ENCODE results near the gene DDX54. TPM values are rescaled to one million over a fixed set of nuclear protein-coding genes. Genes with fewer than 3 reads are reported as not detected.

Gene DDX54
- total RNA-seq: 10 to 100 TPM; 29.1 to 59.6 (median 52.7) TPM

- Histone ChIP-seq H3K36me3 (peaks cover 7 to 34% (median 19%) of the 10 kb centered on the region in 4 donors), H3K27ac (replicated peaks in 1 of 4) (peak within 1 kb of the TSS; percentile 91 to 98 (median 95))
- intact Hi-C loops (cut with DNase I): loop anchor here (2.0 kb wide), 1 partner anchor 35 kb away; the partner anchor contains the start of gene TPCN1
Observed at GRCh38 chr12:113185180-113186032, at the start of gene DDX54, which contains the start of gene RITA1. TSS of gene DDX54 (minus strand) at chr12:113185478. CDS start at chr12:113185451, 27 bp downstream. TSS of gene RITA1 (plus strand) at chr12:113185721. CDS start at chr12:113186747, 1,026 bp downstream.

GRCh38 chr12:113234483-113234882 is 49.2 kb upstream of the DDX54 start:
- Histone ChIP-seq H3K4me3 (no peak overlapping the region), H3K9me3 (no peaks in the 10 kb centered on the region), H3K4me1 (peaks cover 53 to 82% (median 60%) of the 10 kb centered on the region in 4 donors), H3K36me3 (peaks cover 7 to 88% (median 43%) of the 10 kb centered on the region in 4 donors), H3K27ac (replicated peaks in 1 of 4) (no peak overlapping the region), H3K27me3 (no peaks in the 10 kb centered on the region)
- no peak for DNase-seq (ENCODE audit: extremely low spot score)
- TF ChIP-seq, protein P1, sequence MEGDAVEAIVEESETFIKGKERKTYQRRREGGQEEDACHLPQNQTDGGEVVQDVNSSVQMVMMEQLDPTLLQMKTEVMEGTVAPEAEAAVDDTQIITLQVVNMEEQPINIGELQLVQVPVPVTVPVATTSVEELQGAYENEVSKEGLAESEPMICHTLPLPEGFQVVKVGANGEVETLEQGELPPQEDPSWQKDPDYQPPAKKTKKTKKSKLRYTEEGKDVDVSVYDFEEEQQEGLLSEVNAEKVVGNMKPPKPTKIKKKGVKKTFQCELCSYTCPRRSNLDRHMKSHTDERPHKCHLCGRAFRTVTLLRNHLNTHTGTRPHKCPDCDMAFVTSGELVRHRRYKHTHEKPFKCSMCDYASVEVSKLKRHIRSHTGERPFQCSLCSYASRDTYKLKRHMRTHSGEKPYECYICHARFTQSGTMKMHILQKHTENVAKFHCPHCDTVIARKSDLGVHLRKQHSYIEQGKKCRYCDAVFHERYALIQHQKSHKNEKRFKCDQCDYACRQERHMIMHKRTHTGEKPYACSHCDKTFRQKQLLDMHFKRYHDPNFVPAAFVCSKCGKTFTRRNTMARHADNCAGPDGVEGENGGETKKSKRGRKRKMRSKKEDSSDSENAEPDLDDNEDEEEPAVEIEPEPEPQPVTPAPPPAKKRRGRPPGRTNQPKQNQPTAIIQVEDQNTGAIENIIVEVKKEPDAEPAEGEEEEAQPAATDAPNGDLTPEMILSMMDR (IDR thresholded peaks at IDR 0.05): no peak
- TF ChIP-seq POLR2A (IDR thresholded peaks at IDR 0.05; ENCODE audit: low read depth) (no peak), EP300 (IDR thresholded peaks at IDR 0.05) (no peak), POLR2AphosphoS5 (IDR thresholded peaks at IDR 0.05) (no peak)
- WGBS: 90% methylated on average over 4 of the region's 4 CpGs
- intact Hi-C loops (cut with DNase I): no loop called here

More at GRCh38 chr12:113185180-113186032, at the start of gene DDX54, which contains the start of gene RITA1:
- peaks cover 23 to 41% (median 36%) of the 10 kb centered on the region in 4 donors for H3K4me1 ChIP-seq
- peak; percentile 94 for DNase-seq (ENCODE audit: extremely low spot score)
- no peaks in the 10 kb centered on the region for H3K9me3 ChIP-seq
- H3K27me3 ChIP-seq: no peaks in the 10 kb centered on the region
- WGBS: 0% methylated on average over 10 of the region's 89 CpGs
- TF ChIP-seq POLR2AphosphoS5 (IDR thresholded peaks at IDR 0.05) (peak; percentile 63 to 77), POLR2A (IDR thresholded peaks at IDR 0.05; ENCODE audit: low read depth) (no peak)
- peak within 1 kb of the TSS; percentile 67 to 98 (median 92) for H3K4me3 ChIP-seq

DNA sequence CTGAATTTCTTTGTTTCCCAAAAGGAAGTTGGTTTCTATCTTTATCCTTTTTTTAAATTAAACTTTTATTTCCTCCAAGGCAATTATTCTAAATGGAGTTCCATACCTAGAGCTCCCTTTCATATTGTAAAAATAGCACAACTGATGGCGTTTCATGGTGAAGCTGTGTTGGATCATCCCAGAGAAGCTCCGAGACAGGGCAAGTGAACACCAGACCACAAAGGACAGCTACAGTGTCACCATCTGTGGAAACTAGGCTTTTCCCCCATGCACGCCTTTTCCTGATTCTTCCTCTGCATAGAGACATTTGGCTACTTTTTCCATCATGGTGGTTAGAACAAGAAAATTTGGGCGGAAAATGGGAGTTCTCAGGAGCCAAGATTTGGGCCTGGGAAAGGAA is 48.7 kb upstream of the DDX54 start:
- DNase-seq (ENCODE audit: extremely low spot score): no peak
- peaks cover 7 to 88% (median 44%) of the 10 kb centered on the region in 4 donors for H3K36me3 ChIP-seq
- peaks cover 51 to 81% (median 59%) of the 10 kb centered on the region in 4 donors for H3K4me1 ChIP-seq
- no peaks in the 10 kb centered on the region for H3K27me3 ChIP-seq
- H3K27ac ChIP-seq (replicated peaks in 1 of 4): no peak overlapping the region
- TF ChIP-seq, protein P1 (IDR thresholded peaks at IDR 0.05): no peak
- TF ChIP-seq POLR2A (IDR thresholded peaks at IDR 0.05; ENCODE audit: low read depth): no peak
- no peak for TF ChIP-seq POLR2AphosphoS5 (IDR thresholded peaks at IDR 0.05)
- TF ChIP-seq EP300 (IDR thresholded peaks at IDR 0.05): no peak
- no peaks in the 10 kb centered on the region for H3K9me3 ChIP-seq
- no peak overlapping the region for H3K4me3 ChIP-seq
- intact Hi-C loops (cut with DNase I): no loop called here
- 93% methylated on average over 4 of the region's 4 CpGs for WGBS

- H3K4me3 ChIP-seq: peak overlapping the region in 1 of 4 donors; percentile 17
- peaks cover 7 to 88% (median 49%) of the 10 kb centered on the region in 4 donors for H3K36me3 ChIP-seq
- H3K27me3 ChIP-seq: no peaks in the 10 kb centered on the region
- H3K4me1 ChIP-seq: peaks cover 58 to 83% (median 60%) of the 10 kb centered on the region in 4 donors
- peak in 1 of 2 donors; percentile 10 for TF ChIP-seq POLR2AphosphoS5 (IDR thresholded peaks at IDR 0.05)
- no peak for TF ChIP-seq POLR2A (IDR thresholded peaks at IDR 0.05; ENCODE audit: low read depth)
- intact Hi-C loops (cut with DNase I): no loop called here
- DNase-seq (ENCODE audit: extremely low spot score): no peak
- no peaks in the 10 kb centered on the region for H3K9me3 ChIP-seq
- peak overlapping the region; percentile 22 to 58 (median 48) for H3K27ac ChIP-seq (replicated peaks in 1 of 4)
- WGBS: 74% methylated on average over 15 of the region's 25 CpGs
Observed at GRCh38 chr12:113232840-113233585, 47.7 kb upstream of the DDX54 start.

- Histone ChIP-seq H3K27me3 (no peaks in the 10 kb centered on the region), H3K9me3 (no peaks in the 10 kb centered on the region), H3K36me3 (peaks cover 7 to 88% (median 54%) of the 10 kb centered on the region in 4 donors), H3K27ac (replicated peaks in 1 of 4) (peak overlapping the region; percentile 22 to 58 (median 48)), H3K4me1 (peaks cover 59 to 83% (median 61%) of the 10 kb centered on the region in 4 donors), H3K4me3 (no peak overlapping the region)
- intact Hi-C loops (cut with DNase I): no loop called here
- TF ChIP-seq POLR2AphosphoS5 (IDR thresholded peaks at IDR 0.05) (no peak), POLR2A (IDR thresholded peaks at IDR 0.05; ENCODE audit: low read depth) (no peak), EP300 (IDR thresholded peaks at IDR 0.05) (no peak)
- TF ChIP-seq, protein P1 (IDR thresholded peaks at IDR 0.05): no peak
- no peak for DNase-seq (ENCODE audit: extremely low spot score)
- WGBS: 86% methylated on average over 13 of the region's 18 CpGs
Observed at GRCh38 chr12:113232089-113232839, 47.0 kb upstream of the DDX54 start.
